Measurements from ENCODE around the gene CCDC170.

The CCDC170 gene

DNA sequence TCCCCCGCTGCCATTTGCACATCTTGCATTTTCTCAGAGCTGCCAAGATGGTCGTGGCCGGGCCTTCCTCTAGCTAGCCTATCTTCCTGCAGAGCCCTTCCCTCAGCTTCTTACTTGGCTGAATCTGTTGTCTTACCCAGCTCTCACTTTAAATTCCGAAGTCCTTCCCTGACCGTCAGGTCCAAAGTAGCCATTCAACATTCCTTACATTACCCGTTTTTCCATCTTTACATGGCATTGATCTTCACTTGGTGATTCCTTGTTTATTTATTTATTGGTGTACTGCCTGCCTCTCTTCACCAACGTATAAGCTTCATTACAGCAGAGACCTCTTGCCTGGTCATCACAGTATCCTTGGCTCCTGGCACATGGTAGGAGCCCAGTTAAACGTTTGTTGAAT lies 176.3 kb downstream of the CCDC170 start:
- Histone ChIP-seq H3K27me3 (ENCODE audit: insufficient read depth, low read depth, severe bottlenecking) (no peaks in the 10 kb centered on the region), H3K27ac (no peak overlapping the region), H3K4me3 (ENCODE audit: low read depth, low read length) (no peak overlapping the region), H3K36me3 (no peaks in the 10 kb centered on the region), H3K9me3 (ENCODE audit: severe bottlenecking) (no peaks in the 10 kb centered on the region)
- no peak for DNase-seq
- TF ChIP-seq CTCF (IDR thresholded peaks at IDR 0.05; ENCODE audit: low read depth, low read length) = no peak

All from WERI-Rb-1 (cell line).